Ovary (tissue), 9 donors: ENCODE data around the gene VIPR2. TPM values are rescaled to one million over a fixed set of nuclear protein-coding genes. Genes with fewer than 3 reads are reported as not detected.
"Not testable (repeated sequence)": the region's sequence is repeated elsewhere in the genome, so short reads cannot be mapped to it uniquely, and the experiment has no call there.

Experiments used
- DNase-seq, 5 donors: peaks; one replicate each; pipeline ENCODE4 v3.0.0-alpha.2; 2019 to 2020
- H3K27ac ChIP-seq, 2 donors: fragments of 200-600 bp; one replicate each; pipeline versions ENCODE4 v1.5.1 to v1.8.0; 2019 to 2022
- H3K27me3 ChIP-seq: fragments of 200-600 bp; one replicate; pipeline ENCODE4 v1.8.0; 2022
- H3K36me3 ChIP-seq: fragments of 200-600 bp; sonication (generic); one replicate; pipeline ENCODE4 v1.5.1; 2019
- H3K4me1 ChIP-seq: one replicate; pipeline ENCODE4 v1.8.1; 2013; ENCODE audit warnings: mild to moderate bottlenecking, moderate library complexity; ENCODE audit not compliant: insufficient read depth
- H3K4me3 ChIP-seq: fragments of 200-600 bp; sonication (generic); one replicate; pipeline ENCODE4 v1.5.1; 2017
- H3K9me3 ChIP-seq, 2 donors: fragments of 200-600 bp in 1 of 2; sonication (generic) in 1 of 2; one replicate each; pipeline versions ENCODE4 v1.5.1 to v1.8.1; 2013 to 2019; ENCODE audit warnings: mild to moderate bottlenecking in 1 of 2, moderate library complexity in 1 of 2
- CTCF ChIP-seq, 3 donors: fragments of 450-650 bp in 2 of 3; fragments of 200-600 bp in 1 of 3; IDR thresholded peaks; one replicate each; pipeline versions ENCODE4 v1.5.1 to v1.8.0; 2016 to 2022; ENCODE audit warnings: antibody characterized with exemption in 3 of 3, mild to moderate bottlenecking in 1 of 3
- EP300 ChIP-seq: sonication (generic); formaldehyde crosslinking; IDR thresholded peaks from one replicate; pipeline ENCODE4 v1.6.1; 2017; ENCODE audit warnings: antibody characterized with exemption
- POLR2A ChIP-seq: fragments of 450-650 bp; IDR thresholded peaks from one replicate; pipeline ENCODE4 v1.6.1; 2017; ENCODE audit warnings: antibody characterized with exemption, mild to moderate bottlenecking, moderate library complexity
- WGBS, 3 donors: extraction: QIAGEN DNeasy Blood & Tissue Kit in 1 of 3; methylation state at CpG; one replicate each; pipeline versions ENCODE4 v1.1.5 to v1.1.7; 2013 to 2017; 5-methylcytosine and 5-hydroxymethylcytosine counted together
- intact Hi-C, 4 donors: fragments of 100-400 bp; cut with DNase I; formaldehyde crosslinking; loops; one replicate each; pipeline versions ENCODE4 v1.11.0 to v1.15.1; 2022 to 2023
- polyA plus RNA-seq, 2 donors: library from polyadenylated mRNA; stranded (reverse); fragments of 200-250 nt in 1 of 2; fragments of 350-450 nt in 1 of 2; fragmentation: Illumina TruSeq in 1 of 2; extraction: RNeasy Lipid Tissue Mini Kit (QIAGEN cat#74804) in 1 of 2; gene quantifications; one replicate each; pipeline ENCODE4 v1.2.3, GENCODE V29; 2013 to 2014
- total RNA-seq, 7 donors: library from RNA; depleted of rRNA in 2 of 7; stranded (reverse); fragments of >200 nt in 2 of 7; fragmentation: NEBNext Ultra II Directional in 3 of 7; extraction: Animal tissue kit (Norgen Biotek cat#: 25700) in 3 of 7; gene quantifications; one replicate each; pipeline versions ENCODE4 v1.1.0 to v1.2.4, GENCODE V29; 2016 to 2023
- donor health status: DM: no; HTN: no; CAD: no; lungs with moderate emphysema.
- donor health status: DM: no; HTN: no; CAD: no.
- donor health status: Bipolar disorder and iron deficiency.
- donor health status: DM: yes; HTN: yes; CAD: no.
- donor health status: DM: no; HTN: no; CAD: no.
- donor health status: DM: yes; HTN: yes; CAD: no.

Gene VIPR2
- total and polyA plus RNA-seq, 9 donors, result 3.6 to 18.0 (median 9.0) TPM

DNA sequence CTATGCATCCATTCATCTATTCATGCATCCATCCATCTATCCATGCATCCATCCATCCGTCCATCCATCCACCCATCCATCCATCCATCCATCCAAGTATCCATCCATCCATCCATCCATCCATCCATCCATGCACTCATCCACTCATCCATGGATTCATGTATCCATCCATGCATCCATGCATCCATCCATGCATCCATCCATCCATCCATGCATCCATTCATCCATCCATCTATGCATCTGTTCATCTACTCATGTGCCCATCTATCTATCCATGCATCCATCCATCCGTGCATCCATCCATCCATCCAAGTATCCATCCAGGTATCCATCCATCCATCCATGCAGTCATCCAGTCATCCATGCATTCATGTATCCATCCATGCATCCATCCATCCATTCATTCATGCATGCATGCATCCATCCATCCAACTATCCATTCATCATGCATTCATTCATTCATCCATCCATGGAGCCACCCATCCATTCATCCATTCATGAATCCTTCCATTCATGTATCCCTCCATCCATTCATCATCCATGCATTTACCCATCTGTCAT, 156.3 kb downstream of the VIPR2 start:
- intact Hi-C loops, result no loop called here

GRCh38 chr7:158987691-158988090, 157.0 kb downstream of the VIPR2 start:
- H3K4me3 ChIP-seq, result no peak overlapping the region
- TF ChIP-seq POLR2A, result no peak
- no peak for TF ChIP-seq CTCF (IDR thresholded peaks at IDR 0.05)
- no peak for TF ChIP-seq EP300
- no peaks in the 10 kb centered on the region for H3K9me3 ChIP-seq
- H3K4me1 ChIP-seq, result no peaks in the 10 kb centered on the region
- H3K27me3 ChIP-seq, result no peaks in the 10 kb centered on the region
- H3K27ac ChIP-seq, result no peak overlapping the region
- no peak for DNase-seq
- H3K36me3 ChIP-seq, result no peaks in the 10 kb centered on the region
- 30 to 65% (median 33%) methylated on average over 1 of the region's 1 CpG for WGBS, 3 donors
- intact Hi-C loops, result no loop called here

More for the DNA sequence above, 156.3 kb downstream of the VIPR2 start:
- no peaks in the 10 kb centered on the region for H3K27me3 ChIP-seq
- H3K27ac ChIP-seq, result no peak overlapping the region
- no peaks in the 10 kb centered on the region for H3K4me1 ChIP-seq
- 61 to 75% (median 71%) methylated on average over 2 of the region's 2 CpGs for WGBS, 3 donors
- H3K4me3 ChIP-seq, result no peak overlapping the region
- no peak for TF ChIP-seq EP300
- TF ChIP-seq CTCF (IDR thresholded peaks at IDR 0.05), result no peak
- TF ChIP-seq POLR2A, result no peak
- H3K9me3 ChIP-seq, result peaks cover 0 to under 1% of the 10 kb centered on the region in 2 donors
- no peaks in the 10 kb centered on the region for H3K36me3 ChIP-seq
- no peak for DNase-seq

DNA sequence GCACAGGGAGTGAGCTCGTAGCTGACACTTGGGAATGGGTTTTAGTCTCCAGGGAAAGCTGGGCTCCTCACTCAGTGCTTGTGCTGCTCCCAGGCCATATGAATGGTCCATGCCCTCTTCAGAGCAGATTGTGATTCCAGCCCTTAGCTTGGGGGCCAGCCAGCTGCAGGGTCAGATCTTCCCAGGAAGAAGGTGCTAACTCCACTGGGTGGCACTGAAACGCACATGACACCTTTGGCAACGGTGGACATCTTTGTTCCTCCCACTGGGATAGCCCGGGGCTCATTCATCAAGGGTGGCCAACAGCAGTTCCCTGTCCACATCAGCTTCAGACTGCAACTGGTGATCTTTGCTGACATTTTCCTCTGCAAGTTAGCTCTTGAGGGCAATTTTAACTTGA, 159.1 kb downstream of the VIPR2 start:
- DNase-seq, result no peak
- intact Hi-C loops, result no loop called here
- Histone ChIP-seq H3K4me3 (no peak overlapping the region), H3K9me3 (peaks cover 0 to 5% of the 10 kb centered on the region in 2 donors), H3K27me3 (no peaks in the 10 kb centered on the region), H3K36me3 (no peaks in the 10 kb centered on the region), H3K4me1 (no peaks in the 10 kb centered on the region), H3K27ac (no peak overlapping the region)
- 65 to 87% (median 71%) methylated on average over 4 of the region's 4 CpGs for WGBS, 3 donors
- TF ChIP-seq EP300, result no peak
- TF ChIP-seq CTCF (IDR thresholded peaks at IDR 0.05), result no peak
- no peak for TF ChIP-seq POLR2A

GRCh38 chr7:158984007-158984406, 160.7 kb downstream of the VIPR2 start:
- 56 to 65% (median 57%) methylated on average over 2 of the region's 2 CpGs for WGBS, 3 donors

GRCh38 chr7:158982080-158982479, 162.6 kb downstream of the VIPR2 start:
- H3K36me3 ChIP-seq, H3K27me3 ChIP-seq, H3K27ac ChIP-seq, intact Hi-C loops, DNase-seq, H3K4me1 ChIP-seq, H3K9me3 ChIP-seq, H3K4me3 ChIP-seq: not testable (repeated sequence)
- WGBS, 3 donors, result 77 to 87% (median 78%) methylated on average over 7 to 9 of the region's 15 CpGs

More at GRCh38 chr7:158984007-158984406, 160.7 kb downstream of the VIPR2 start:
- H3K4me3 ChIP-seq, H3K9me3 ChIP-seq, DNase-seq, H3K4me1 ChIP-seq, H3K36me3 ChIP-seq, intact Hi-C loops, H3K27ac ChIP-seq, H3K27me3 ChIP-seq: not testable (repeated sequence)
